ENCODE results near the gene HECTD1.
A peak's percentile ranks its signal among the peaks of the same experiment; 100 is the strongest.

The HECTD1 gene

GRCh38 chr14:31083781-31084180 is 123.8 kb downstream of the HECTD1 start:
- Histone ChIP-seq H2BK12ac (ENCODE audit: low read length) (no peak overlapping the region), H3K27ac (ENCODE audit: low read depth, low read length) (no peak overlapping the region), H4K12ac (ENCODE audit: low read depth, low read length) (no peak overlapping the region), H4K91ac (ENCODE audit: low read depth, low read length) (no peak overlapping the region), H3K23ac (ENCODE audit: low read length) (no peak overlapping the region), H2AFZ (ENCODE audit: insufficient read depth, low read length, poor library complexity) (no peak overlapping the region), H3K14ac (ENCODE audit: low read length) (no peak overlapping the region), H3K79me1 (ENCODE audit: low read length) (no peaks in the 10 kb centered on the region), H4K8ac (ENCODE audit: low read depth, low read length) (no peak overlapping the region), H2BK5ac (ENCODE audit: low read depth, low read length, poor library complexity) (no peak overlapping the region), H3K9ac (ENCODE audit: low read length) (no peak overlapping the region), H3K4ac (ENCODE audit: low read depth, low read length) (no peak overlapping the region), H3K9me3 (ENCODE audit: insufficient read depth, low read depth, low read length) (no peaks in the 10 kb centered on the region), H3K36me3 (ENCODE audit: control insufficient read depth in 1 of 2, insufficient read depth in 2 of 2, low read length in 2 of 2) (no peaks in the 10 kb centered on the region), H2BK120ac (ENCODE audit: insufficient read depth, low read length, poor library complexity) (no peak overlapping the region), H2AK5ac (ENCODE audit: low read length) (no peak overlapping the region), H3K4me3 (ENCODE audit: low read depth, low read length) (peak overlapping the region; percentile 12), H3K18ac (ENCODE audit: low read length) (no peak overlapping the region), H3K27me3 (ENCODE audit: insufficient read depth, low read length) (no peaks in the 10 kb centered on the region), H3K4me1 (ENCODE audit: control insufficient read depth in 1 of 2, insufficient read depth in 2 of 2, low read length in 2 of 2) (no peaks in the 10 kb centered on the region), H3K4me2 (ENCODE audit: low read length) (no peak overlapping the region), H3K79me2 (ENCODE audit: control insufficient read depth, insufficient read depth, low read length, poor library complexity) (no peaks in the 10 kb centered on the region)
- no CpG with 5 or more reads among the region's 3 CpGs for WGBS (ENCODE audit: extremely low coverage, insufficient coverage, insufficient read length)
- no peak for DNase-seq

DNA sequence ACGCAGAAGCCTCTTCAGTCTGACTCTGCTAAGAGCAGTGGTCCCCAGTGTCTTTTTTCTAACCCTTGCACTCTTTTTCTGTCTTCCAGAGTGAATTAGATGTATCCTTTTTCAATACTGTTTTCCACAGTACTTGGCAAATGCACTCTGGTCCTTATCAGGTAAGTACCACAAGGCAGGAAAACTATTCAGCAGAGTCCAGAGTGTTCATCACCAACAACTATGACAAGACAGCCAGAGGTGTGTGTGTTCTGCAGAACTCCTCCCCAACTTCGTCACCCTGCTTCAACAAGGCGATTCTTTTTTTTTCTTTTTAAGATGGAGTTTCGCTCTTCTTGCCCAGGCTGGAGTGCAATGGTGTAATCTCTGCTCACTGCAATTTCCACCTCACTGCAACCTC is 127.1 kb downstream of the HECTD1 start:
- no peak overlapping the region for H4K91ac ChIP-seq (ENCODE audit: low read depth, low read length)
- WGBS (ENCODE audit: extremely low coverage, insufficient coverage, insufficient read length): no CpG with 5 or more reads among the region's 4 CpGs

DNA sequence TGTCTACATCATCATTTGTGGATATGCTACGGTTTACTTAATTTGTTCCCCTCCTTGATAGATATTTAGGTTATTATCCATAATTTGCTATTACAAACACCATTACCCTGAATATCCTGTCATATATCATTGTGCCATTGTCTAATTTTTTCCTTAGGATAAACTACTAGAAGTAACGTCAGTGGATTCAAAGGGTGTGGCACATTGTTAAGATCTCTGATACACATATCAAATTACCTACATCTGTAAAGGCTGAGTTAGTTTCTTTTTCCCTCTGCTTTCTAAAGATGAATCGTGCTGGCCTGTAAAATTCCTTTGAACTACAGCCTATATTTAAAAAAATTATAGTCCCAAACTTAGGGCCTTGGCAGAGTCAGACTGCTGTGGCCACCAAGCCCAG is 127.5 kb downstream of the HECTD1 start:
- Histone ChIP-seq H3K27ac (ENCODE audit: low read depth, low read length) (no peak overlapping the region), H2BK12ac (ENCODE audit: low read length) (no peak overlapping the region), H2BK120ac (ENCODE audit: insufficient read depth, low read length, poor library complexity) (no peak overlapping the region), H3K23ac (ENCODE audit: low read length) (no peak overlapping the region), H3K4me1 (ENCODE audit: control insufficient read depth in 1 of 2, insufficient read depth in 2 of 2, low read length in 2 of 2) (no peaks in the 10 kb centered on the region), H3K4me2 (ENCODE audit: low read length) (no peak overlapping the region), H3K18ac (ENCODE audit: low read length) (no peak overlapping the region), H3K27me3 (ENCODE audit: insufficient read depth, low read length) (no peaks in the 10 kb centered on the region), H3K4me3 (ENCODE audit: low read depth, low read length) (no peak overlapping the region), H3K4ac (ENCODE audit: low read depth, low read length) (no peak overlapping the region), H4K91ac (ENCODE audit: low read depth, low read length) (no peak overlapping the region), H3K36me3 (ENCODE audit: control insufficient read depth in 1 of 2, insufficient read depth in 2 of 2, low read length in 2 of 2) (no peaks in the 10 kb centered on the region), H2AK5ac (ENCODE audit: low read length) (no peak overlapping the region), H2AFZ (ENCODE audit: insufficient read depth, low read length, poor library complexity) (no peak overlapping the region), H3K9me3 (ENCODE audit: insufficient read depth, low read depth, low read length) (no peaks in the 10 kb centered on the region), H2BK5ac (ENCODE audit: low read depth, low read length, poor library complexity) (no peak overlapping the region), H3K79me1 (ENCODE audit: low read length) (no peaks in the 10 kb centered on the region), H4K8ac (ENCODE audit: low read depth, low read length) (no peak overlapping the region), H3K79me2 (ENCODE audit: control insufficient read depth, insufficient read depth, low read length, poor library complexity) (no peaks in the 10 kb centered on the region), H3K14ac (ENCODE audit: low read length) (no peak overlapping the region), H4K12ac (ENCODE audit: low read depth, low read length) (no peak overlapping the region), H3K9ac (ENCODE audit: low read length) (no peak overlapping the region)
- WGBS (ENCODE audit: extremely low coverage, insufficient coverage, insufficient read length): no CpG with 5 or more reads among the region's 3 CpGs
- no peak for DNase-seq

More for the DNA sequence above, 127.1 kb downstream of the HECTD1 start:
- Histone ChIP-seq H2BK12ac (ENCODE audit: low read length) (no peak overlapping the region), H3K4ac (ENCODE audit: low read depth, low read length) (no peak overlapping the region), H4K8ac (ENCODE audit: low read depth, low read length) (no peak overlapping the region), H4K12ac (ENCODE audit: low read depth, low read length) (no peak overlapping the region), H3K27me3 (ENCODE audit: insufficient read depth, low read length) (no peaks in the 10 kb centered on the region), H3K18ac (ENCODE audit: low read length) (no peak overlapping the region), H3K4me3 (ENCODE audit: low read depth, low read length) (no peak overlapping the region), H2BK5ac (ENCODE audit: low read depth, low read length, poor library complexity) (no peak overlapping the region), H3K27ac (ENCODE audit: low read depth, low read length) (no peak overlapping the region), H3K4me2 (ENCODE audit: low read length) (no peak overlapping the region), H3K23ac (ENCODE audit: low read length) (no peak overlapping the region), H3K79me1 (ENCODE audit: low read length) (no peaks in the 10 kb centered on the region), H3K14ac (ENCODE audit: low read length) (no peak overlapping the region), H3K9ac (ENCODE audit: low read length) (no peak overlapping the region), H3K79me2 (ENCODE audit: control insufficient read depth, insufficient read depth, low read length, poor library complexity) (no peaks in the 10 kb centered on the region), H2AFZ (ENCODE audit: insufficient read depth, low read length, poor library complexity) (no peak overlapping the region), H3K9me3 (ENCODE audit: insufficient read depth, low read depth, low read length) (no peaks in the 10 kb centered on the region), H2BK120ac (ENCODE audit: insufficient read depth, low read length, poor library complexity) (no peak overlapping the region), H2AK5ac (ENCODE audit: low read length) (no peak overlapping the region), H3K4me1 (ENCODE audit: control insufficient read depth in 1 of 2, insufficient read depth in 2 of 2, low read length in 2 of 2) (no peaks in the 10 kb centered on the region), H3K36me3 (ENCODE audit: control insufficient read depth in 1 of 2, insufficient read depth in 2 of 2, low read length in 2 of 2) (no peaks in the 10 kb centered on the region)
- DNase-seq: no peak

- Histone ChIP-seq H4K12ac (ENCODE audit: low read depth, low read length) (no peak overlapping the region), H3K18ac (ENCODE audit: low read length) (no peak overlapping the region), H3K27me3 (ENCODE audit: insufficient read depth, low read length) (no peaks in the 10 kb centered on the region), H3K79me2 (ENCODE audit: control insufficient read depth, insufficient read depth, low read length, poor library complexity) (no peaks in the 10 kb centered on the region), H3K9me3 (ENCODE audit: insufficient read depth, low read depth, low read length) (no peaks in the 10 kb centered on the region), H4K91ac (ENCODE audit: low read depth, low read length) (no peak overlapping the region), H2AFZ (ENCODE audit: insufficient read depth, low read length, poor library complexity) (no peak overlapping the region), H3K4me3 (ENCODE audit: low read depth, low read length) (no peak overlapping the region), H3K4ac (ENCODE audit: low read depth, low read length) (no peak overlapping the region), H3K27ac (ENCODE audit: low read depth, low read length) (no peak overlapping the region), H3K79me1 (ENCODE audit: low read length) (no peaks in the 10 kb centered on the region), H3K23ac (ENCODE audit: low read length) (no peak overlapping the region), H4K8ac (ENCODE audit: low read depth, low read length) (no peak overlapping the region), H2BK5ac (ENCODE audit: low read depth, low read length, poor library complexity) (no peak overlapping the region), H3K36me3 (ENCODE audit: control insufficient read depth in 1 of 2, insufficient read depth in 2 of 2, low read length in 2 of 2) (no peaks in the 10 kb centered on the region), H2AK5ac (ENCODE audit: low read length) (no peak overlapping the region), H2BK12ac (ENCODE audit: low read length) (no peak overlapping the region), H3K9ac (ENCODE audit: low read length) (no peak overlapping the region), H2BK120ac (ENCODE audit: insufficient read depth, low read length, poor library complexity) (no peak overlapping the region), H3K14ac (ENCODE audit: low read length) (no peak overlapping the region), H3K4me1 (ENCODE audit: control insufficient read depth in 1 of 2, insufficient read depth in 2 of 2, low read length in 2 of 2) (no peaks in the 10 kb centered on the region), H3K4me2 (ENCODE audit: low read length) (no peak overlapping the region)
- WGBS (ENCODE audit: extremely low coverage, insufficient coverage, insufficient read length): no CpG with 5 or more reads among the region's 2 CpGs
- no peak for DNase-seq
Measured at GRCh38 chr14:31078766-31079165, 128.8 kb downstream of the HECTD1 start.
